ENCODE measurements around the gene MRTFB.

The MRTFB gene

DNA sequence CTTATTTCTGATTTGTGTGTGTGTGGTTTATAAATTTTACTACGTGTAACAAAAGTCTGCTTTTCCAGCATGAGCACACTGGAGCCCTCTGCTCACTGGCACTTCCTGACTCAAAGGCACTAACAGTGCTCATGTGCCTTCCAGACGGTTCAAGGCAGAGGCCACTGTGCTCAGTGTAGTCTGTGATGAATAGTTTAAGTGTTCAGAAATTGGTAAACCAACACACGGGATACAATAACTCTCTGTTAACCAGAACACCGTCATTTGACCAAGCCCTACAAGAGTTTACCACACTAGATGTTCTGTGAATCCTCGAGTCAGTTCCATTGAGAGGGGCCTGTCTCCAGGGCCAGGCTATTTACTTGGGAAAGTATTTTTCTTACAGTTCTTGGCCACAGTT is 191.9 kb downstream of the MRTFB start:
- no peak overlapping the region for H3K4me3 ChIP-seq (ENCODE audit: low read length)
- no peak overlapping the region for H2AFZ ChIP-seq (ENCODE audit: low read depth, low read length)
- H3K36me3 ChIP-seq (ENCODE audit: insufficient read depth, low read length), result peaks cover 76% of the 10 kb centered on the region
- H3K9me3 ChIP-seq (ENCODE audit: low read length), result no peaks in the 10 kb centered on the region
- no peaks in the 10 kb centered on the region for H3K4me1 ChIP-seq (ENCODE audit: insufficient read depth, low read length)
- H3K27me3 ChIP-seq (ENCODE audit: insufficient read depth, low read length), result no peaks in the 10 kb centered on the region

- H2AFZ ChIP-seq (ENCODE audit: low read depth, low read length), result no peak overlapping the region
- H3K4me1 ChIP-seq (ENCODE audit: insufficient read depth, low read length), result no peaks in the 10 kb centered on the region
- no peaks in the 10 kb centered on the region for H3K27me3 ChIP-seq (ENCODE audit: insufficient read depth, low read length)
- H3K9me3 ChIP-seq (ENCODE audit: low read length), result no peaks in the 10 kb centered on the region
- peaks cover 69% of the 10 kb centered on the region for H3K36me3 ChIP-seq (ENCODE audit: insufficient read depth, low read length)
- no peak overlapping the region for H3K4me3 ChIP-seq (ENCODE audit: low read length)
Measured at GRCh38 chr16:14263769-14264168, 192.7 kb downstream of the MRTFB start.

DNA sequence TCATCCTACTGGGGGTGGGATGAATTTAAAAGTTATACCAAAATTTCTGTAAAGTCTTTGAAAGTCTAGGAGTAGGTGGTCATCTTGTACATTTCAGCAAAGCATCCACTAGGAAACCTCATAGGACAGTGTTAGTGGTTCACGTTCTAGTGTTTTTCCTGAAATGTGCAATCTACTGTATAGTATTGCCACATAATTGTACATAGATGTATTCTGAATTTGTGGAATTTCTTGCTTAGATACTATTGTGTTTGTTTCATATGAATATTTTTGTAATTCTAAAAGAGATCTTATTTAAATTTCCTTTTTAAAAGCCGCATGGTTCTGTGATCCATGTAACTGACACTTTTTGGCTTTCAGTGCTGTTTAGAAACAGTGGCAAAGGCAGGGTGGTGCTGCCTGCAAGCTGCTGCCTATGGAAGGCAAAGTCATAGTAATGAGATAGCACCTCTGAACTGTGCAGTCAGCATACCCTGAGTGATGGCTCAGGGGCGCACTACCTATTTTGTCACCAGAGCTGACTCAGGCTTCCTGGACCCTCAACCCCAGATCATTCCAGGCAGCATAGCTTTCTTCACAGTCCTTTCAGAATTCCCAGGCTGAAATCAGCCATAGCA is 193.3 kb downstream of the MRTFB start:
- H3K4me1 ChIP-seq (ENCODE audit: insufficient read depth, low read length), result no peaks in the 10 kb centered on the region
- H3K9me3 ChIP-seq (ENCODE audit: low read length), result no peaks in the 10 kb centered on the region
- no peak overlapping the region for H3K4me3 ChIP-seq (ENCODE audit: low read length)
- no peak overlapping the region for H2AFZ ChIP-seq (ENCODE audit: low read depth, low read length)
- peaks cover 62% of the 10 kb centered on the region for H3K36me3 ChIP-seq (ENCODE audit: insufficient read depth, low read length)
- no peaks in the 10 kb centered on the region for H3K27me3 ChIP-seq (ENCODE audit: insufficient read depth, low read length)

- no peak overlapping the region for H2AFZ ChIP-seq (ENCODE audit: low read depth, low read length)
- no peaks in the 10 kb centered on the region for H3K4me1 ChIP-seq (ENCODE audit: insufficient read depth, low read length)
- no peaks in the 10 kb centered on the region for H3K27me3 ChIP-seq (ENCODE audit: insufficient read depth, low read length)
- peaks cover 3% of the 10 kb centered on the region for H3K9me3 ChIP-seq (ENCODE audit: low read length)
- H3K4me3 ChIP-seq (ENCODE audit: low read length), result no peak overlapping the region
- peaks cover 29% of the 10 kb centered on the region for H3K36me3 ChIP-seq (ENCODE audit: insufficient read depth, low read length)
Measured at GRCh38 chr16:14268073-14268472, 197.0 kb downstream of the MRTFB start.

DNA sequence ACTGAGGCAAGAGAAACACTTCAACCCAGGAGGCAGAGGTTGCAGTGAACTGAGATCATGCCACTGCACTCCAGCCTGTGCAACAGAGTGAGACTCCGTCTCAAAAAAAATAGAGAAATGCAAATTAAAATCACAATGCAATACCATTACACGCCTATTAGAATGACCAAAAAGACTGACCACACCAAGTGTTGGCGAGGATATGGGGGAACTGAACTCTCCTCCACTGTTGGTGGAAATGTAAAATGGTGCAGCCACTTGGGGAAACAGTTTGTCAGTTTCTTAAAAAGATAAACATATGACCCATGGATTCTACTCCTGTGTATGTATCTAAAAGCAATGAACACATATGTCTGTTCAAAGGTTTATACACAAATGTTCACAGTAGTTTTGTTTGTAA is 204.8 kb downstream of the MRTFB start:
- Histone ChIP-seq H2AFZ (ENCODE audit: low read depth, low read length) (no peak overlapping the region), H3K27me3 (ENCODE audit: insufficient read depth, low read length) (no peaks in the 10 kb centered on the region), H3K36me3 (ENCODE audit: insufficient read depth, low read length) (no peaks in the 10 kb centered on the region), H3K4me3 (ENCODE audit: low read length) (no peak overlapping the region), H3K4me1 (ENCODE audit: insufficient read depth, low read length) (peaks cover 10% of the 10 kb centered on the region), H3K9me3 (ENCODE audit: low read length) (no peaks in the 10 kb centered on the region)

GRCh38 chr16:14278749-14279148 is 207.6 kb downstream of the MRTFB start:
- no peak overlapping the region for H2AFZ ChIP-seq (ENCODE audit: low read depth, low read length)
- no peaks in the 10 kb centered on the region for H3K36me3 ChIP-seq (ENCODE audit: insufficient read depth, low read length)
- H3K27me3 ChIP-seq (ENCODE audit: insufficient read depth, low read length), result no peaks in the 10 kb centered on the region
- H3K4me3 ChIP-seq (ENCODE audit: low read length), result no peak overlapping the region
- H3K4me1 ChIP-seq (ENCODE audit: insufficient read depth, low read length), result peaks cover 10% of the 10 kb centered on the region
- no peaks in the 10 kb centered on the region for H3K9me3 ChIP-seq (ENCODE audit: low read length)

DNA sequence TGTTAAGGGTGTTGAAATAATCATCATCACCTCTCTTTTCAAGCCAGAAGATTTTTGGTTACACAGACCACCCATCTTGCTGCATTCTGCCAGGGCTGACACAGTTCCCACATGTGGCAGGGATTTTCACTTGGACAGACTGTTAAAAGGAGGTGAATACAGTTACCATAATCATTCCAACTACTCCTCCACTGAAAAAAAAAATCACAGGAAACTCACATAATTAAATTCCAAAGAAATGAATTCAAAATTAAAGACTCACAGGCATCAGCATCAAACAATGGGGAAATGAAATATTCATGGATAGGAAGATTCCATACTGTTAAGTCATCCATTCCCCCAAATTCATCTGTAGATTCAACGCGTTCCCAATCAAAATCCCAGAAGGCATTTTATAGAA is 209.4 kb downstream of the MRTFB start:
- Histone ChIP-seq H3K4me3 (ENCODE audit: low read length) (no peak overlapping the region), H3K27me3 (ENCODE audit: insufficient read depth, low read length) (no peaks in the 10 kb centered on the region)

GRCh38 chr16:14283786-14284185 is 212.7 kb downstream of the MRTFB start:
- no peak overlapping the region for H2AFZ ChIP-seq (ENCODE audit: low read depth, low read length)
- no peaks in the 10 kb centered on the region for H3K9me3 ChIP-seq (ENCODE audit: low read length)
- no peak overlapping the region for H3K4me3 ChIP-seq (ENCODE audit: low read length)
- H3K4me1 ChIP-seq (ENCODE audit: insufficient read depth, low read length), result peaks cover 14% of the 10 kb centered on the region
- H3K36me3 ChIP-seq (ENCODE audit: insufficient read depth, low read length), result no peaks in the 10 kb centered on the region
- H3K27me3 ChIP-seq (ENCODE audit: insufficient read depth, low read length), result no peaks in the 10 kb centered on the region

More for the DNA sequence above, 209.4 kb downstream of the MRTFB start:
- no peaks in the 10 kb centered on the region for H3K36me3 ChIP-seq (ENCODE audit: insufficient read depth, low read length)
- H3K4me1 ChIP-seq (ENCODE audit: insufficient read depth, low read length), result peaks cover 14% of the 10 kb centered on the region
- H2AFZ ChIP-seq (ENCODE audit: low read depth, low read length), result no peak overlapping the region
- H3K9me3 ChIP-seq (ENCODE audit: low read length), result no peaks in the 10 kb centered on the region

- no peaks in the 10 kb centered on the region for H3K36me3 ChIP-seq (ENCODE audit: insufficient read depth, low read length)
- H2AFZ ChIP-seq (ENCODE audit: low read depth, low read length), result peak overlapping the region; percentile 99
- peak overlapping the region; percentile 92 for H3K4me3 ChIP-seq (ENCODE audit: low read length)
- H3K27me3 ChIP-seq (ENCODE audit: insufficient read depth, low read length), result no peaks in the 10 kb centered on the region
- peaks cover 14% of the 10 kb centered on the region for H3K4me1 ChIP-seq (ENCODE audit: insufficient read depth, low read length)
- H3K9me3 ChIP-seq (ENCODE audit: low read length), result no peaks in the 10 kb centered on the region
Measured at GRCh38 chr16:14284371-14284770, 213.3 kb downstream of the MRTFB start.

GRCh38 chr16:14284930-14285512 is 213.9 kb downstream of the MRTFB start:
- Histone ChIP-seq H3K9me3 (ENCODE audit: low read length) (peaks cover 5% of the 10 kb centered on the region), H3K4me1 (ENCODE audit: insufficient read depth, low read length) (peaks cover 12% of the 10 kb centered on the region), H2AFZ (ENCODE audit: low read depth, low read length) (peak overlapping the region; percentile 99), H3K36me3 (ENCODE audit: insufficient read depth, low read length) (no peaks in the 10 kb centered on the region), H3K27me3 (ENCODE audit: insufficient read depth, low read length) (no peaks in the 10 kb centered on the region), H3K4me3 (ENCODE audit: low read length) (peak overlapping the region; percentile 92)

- Histone ChIP-seq H3K36me3 (ENCODE audit: insufficient read depth, low read length) (no peaks in the 10 kb centered on the region), H3K4me1 (ENCODE audit: insufficient read depth, low read length) (peaks cover 5% of the 10 kb centered on the region), H3K4me3 (ENCODE audit: low read length) (peak overlapping the region; percentile 92), H3K27me3 (ENCODE audit: insufficient read depth, low read length) (no peaks in the 10 kb centered on the region), H2AFZ (ENCODE audit: low read depth, low read length) (peak overlapping the region; percentile 99), H3K9me3 (ENCODE audit: low read length) (peaks cover 5% of the 10 kb centered on the region)
Measured at GRCh38 chr16:14285513-14286367, 214.6 kb downstream of the MRTFB start.

DNA sequence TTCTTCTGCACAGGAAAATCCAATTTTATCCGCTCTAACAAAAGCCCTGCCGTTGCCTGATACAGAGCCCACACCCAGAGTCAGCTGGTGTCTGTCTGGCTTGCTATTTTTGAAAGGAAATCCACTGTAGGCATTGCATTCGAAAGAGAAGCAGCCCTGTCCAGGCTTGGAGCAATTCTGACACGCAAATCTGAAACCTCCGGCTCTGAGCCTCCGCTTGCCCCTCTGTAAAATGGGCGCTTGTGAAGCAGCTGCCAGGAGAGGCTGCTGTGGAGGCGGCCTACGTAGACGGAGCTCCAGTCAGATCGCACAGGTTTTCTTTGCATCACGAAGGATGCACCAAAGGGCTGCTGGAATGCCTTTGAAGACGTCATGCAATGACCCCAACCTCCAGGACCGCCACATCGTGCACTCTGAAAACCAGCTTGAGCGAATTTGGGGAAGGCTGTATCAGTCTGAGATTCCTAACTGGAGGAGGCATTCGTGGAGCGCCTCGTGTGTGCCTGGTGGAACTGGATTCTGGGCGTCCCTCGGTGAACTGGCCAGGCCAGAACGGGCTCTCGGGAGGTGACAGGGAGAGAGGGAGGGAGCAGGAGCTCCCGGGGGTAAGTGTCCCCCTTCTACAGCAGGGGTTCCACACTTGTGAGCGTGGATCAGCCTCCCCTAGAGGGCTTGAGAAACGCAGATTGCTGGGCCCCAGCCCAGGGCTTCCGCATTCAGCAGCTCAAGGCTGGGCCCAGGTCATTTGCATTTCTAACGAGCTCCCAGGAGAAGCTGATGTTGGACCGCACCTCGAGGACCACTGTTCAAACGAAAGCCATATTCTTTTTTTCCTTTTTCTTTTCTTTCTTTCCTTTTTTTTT is 215.5 kb downstream of the MRTFB start:
- no peaks in the 10 kb centered on the region for H3K27me3 ChIP-seq (ENCODE audit: insufficient read depth, low read length)

More for the DNA sequence above, 215.5 kb downstream of the MRTFB start:
- Histone ChIP-seq H3K9me3 (ENCODE audit: low read length) (peaks cover 5% of the 10 kb centered on the region), H2AFZ (ENCODE audit: low read depth, low read length) (no peak overlapping the region), H3K4me1 (ENCODE audit: insufficient read depth, low read length) (peaks cover 4% of the 10 kb centered on the region), H3K36me3 (ENCODE audit: insufficient read depth, low read length) (no peaks in the 10 kb centered on the region), H3K4me3 (ENCODE audit: low read length) (peak overlapping the region; percentile 42)
